Measurements from ENCODE around the gene GAL3ST2. TPM values are rescaled to one million over a fixed set of nuclear protein-coding genes. Genes with fewer than 3 reads are reported as not detected.

Gene GAL3ST2
- total and polyA plus RNA-seq, 4 donors: 0.03 to 0.33 (median 0.23) TPM; not detected in 1

DNA sequence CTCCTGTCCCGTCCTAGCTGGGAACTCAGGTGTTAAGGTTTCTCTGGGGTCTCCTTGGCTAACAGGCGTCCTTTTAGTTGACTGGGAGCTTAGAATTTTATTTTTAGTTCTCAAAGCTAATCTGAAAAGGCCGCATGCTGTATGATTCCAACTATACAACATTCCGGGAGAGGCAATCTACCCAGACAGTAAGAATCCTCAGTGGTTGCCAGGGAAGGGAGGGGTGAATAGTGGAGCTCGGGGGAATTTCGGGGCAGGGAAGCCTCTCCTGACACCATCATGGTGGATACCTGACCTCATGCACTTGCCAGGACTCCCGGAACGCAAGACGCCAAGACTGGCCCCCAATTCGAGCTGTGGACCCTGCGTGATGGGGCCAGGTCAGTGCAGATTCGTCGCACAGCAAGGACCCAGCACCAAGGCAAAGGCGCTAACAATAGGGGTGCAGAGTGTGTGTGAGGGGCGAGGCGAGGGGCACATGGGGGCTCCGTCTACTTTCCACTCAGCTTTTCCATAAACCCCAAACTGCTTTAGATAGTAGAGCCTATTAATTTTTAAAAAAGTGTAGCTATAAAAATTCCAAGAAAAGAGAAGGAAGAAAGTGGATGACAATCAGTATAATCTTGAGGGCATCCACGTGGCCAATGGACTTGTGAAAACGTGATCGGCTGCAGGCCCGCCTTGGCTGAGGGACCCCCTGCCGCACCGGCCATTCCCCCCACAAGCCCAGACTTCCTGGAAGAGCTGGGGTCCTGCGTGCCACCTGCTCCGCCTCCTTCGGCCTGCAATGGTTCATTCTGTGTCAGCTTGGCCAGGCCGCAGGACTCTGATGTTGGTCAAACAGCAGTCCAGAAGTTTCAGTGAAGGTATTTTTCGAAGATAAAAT lies 64.8 kb downstream of the GAL3ST2 start:
- H3K9me3 ChIP-seq (ENCODE audit: control insufficient read depth in 4 of 4, low read length in 3 of 4): no peaks in the 10 kb centered on the region
- H3K27me3 ChIP-seq (ENCODE audit: control insufficient read depth in 4 of 4, insufficient read depth in 4 of 4, low read length in 3 of 4): no peaks in the 10 kb centered on the region
- peaks cover 0 to 12% (median 4%) of the 10 kb centered on the region in 4 donors for H3K4me1 ChIP-seq (ENCODE audit: control insufficient read depth in 4 of 4, insufficient read depth in 4 of 4, low read length in 3 of 4)
- H3K36me3 ChIP-seq (ENCODE audit: control insufficient read depth in 4 of 4, insufficient read depth in 3 of 4, low read depth in 1 of 4, low read length in 3 of 4): no peaks in the 10 kb centered on the region
- no peak overlapping the region for H3K27ac ChIP-seq (ENCODE audit: low read depth in 1 of 2, low read length in 2 of 2)
- 89% methylated on average over 28 of the region's 28 CpGs for WGBS
- H3K4me3 ChIP-seq (ENCODE audit: low read depth in 1 of 3, low read length in 3 of 3): no peak overlapping the region
- no peak overlapping the region for H3K9ac ChIP-seq (ENCODE audit: low read depth in 1 of 2, low read length in 2 of 2)
- TF ChIP-seq HNF4A (conservative IDR thresholded peaks at IDR 0.05) (no peak), GABPA (IDR thresholded peaks at IDR 0.05 in 1 of 2, conservative IDR thresholded peaks at IDR 0.05 in 1 of 2) (no peak), JUND (IDR thresholded peaks at IDR 0.05) (no peak)
- TF ChIP-seq, protein P1, sequence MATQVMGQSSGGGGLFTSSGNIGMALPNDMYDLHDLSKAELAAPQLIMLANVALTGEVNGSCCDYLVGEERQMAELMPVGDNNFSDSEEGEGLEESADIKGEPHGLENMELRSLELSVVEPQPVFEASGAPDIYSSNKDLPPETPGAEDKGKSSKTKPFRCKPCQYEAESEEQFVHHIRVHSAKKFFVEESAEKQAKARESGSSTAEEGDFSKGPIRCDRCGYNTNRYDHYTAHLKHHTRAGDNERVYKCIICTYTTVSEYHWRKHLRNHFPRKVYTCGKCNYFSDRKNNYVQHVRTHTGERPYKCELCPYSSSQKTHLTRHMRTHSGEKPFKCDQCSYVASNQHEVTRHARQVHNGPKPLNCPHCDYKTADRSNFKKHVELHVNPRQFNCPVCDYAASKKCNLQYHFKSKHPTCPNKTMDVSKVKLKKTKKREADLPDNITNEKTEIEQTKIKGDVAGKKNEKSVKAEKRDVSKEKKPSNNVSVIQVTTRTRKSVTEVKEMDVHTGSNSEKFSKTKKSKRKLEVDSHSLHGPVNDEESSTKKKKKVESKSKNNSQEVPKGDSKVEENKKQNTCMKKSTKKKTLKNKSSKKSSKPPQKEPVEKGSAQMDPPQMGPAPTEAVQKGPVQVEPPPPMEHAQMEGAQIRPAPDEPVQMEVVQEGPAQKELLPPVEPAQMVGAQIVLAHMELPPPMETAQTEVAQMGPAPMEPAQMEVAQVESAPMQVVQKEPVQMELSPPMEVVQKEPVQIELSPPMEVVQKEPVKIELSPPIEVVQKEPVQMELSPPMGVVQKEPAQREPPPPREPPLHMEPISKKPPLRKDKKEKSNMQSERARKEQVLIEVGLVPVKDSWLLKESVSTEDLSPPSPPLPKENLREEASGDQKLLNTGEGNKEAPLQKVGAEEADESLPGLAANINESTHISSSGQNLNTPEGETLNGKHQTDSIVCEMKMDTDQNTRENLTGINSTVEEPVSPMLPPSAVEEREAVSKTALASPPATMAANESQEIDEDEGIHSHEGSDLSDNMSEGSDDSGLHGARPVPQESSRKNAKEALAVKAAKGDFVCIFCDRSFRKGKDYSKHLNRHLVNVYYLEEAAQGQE (IDR thresholded peaks at IDR 0.05): no peak
- DNase-seq (ENCODE audit: low spot score): no peak

DNA sequence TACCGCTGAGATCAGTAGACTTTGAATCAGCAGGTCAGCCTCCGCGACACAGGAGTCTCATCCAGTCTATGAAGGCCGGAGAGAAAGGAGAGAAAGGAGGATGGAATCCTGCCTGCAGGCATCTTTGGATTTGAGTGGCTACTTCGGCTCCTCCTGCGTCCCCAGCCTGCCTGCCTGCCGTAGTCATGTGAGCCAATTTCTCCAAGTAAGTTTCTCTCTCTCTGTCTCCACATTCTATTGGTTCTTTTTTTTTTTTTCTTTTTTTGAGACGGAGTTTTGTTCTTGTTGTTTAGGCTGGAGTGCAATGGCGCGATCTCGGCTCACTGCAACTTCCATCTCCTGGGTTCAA lies 65.4 kb downstream of the GAL3ST2 start:
- TF ChIP-seq RAD21 (IDR thresholded peaks at IDR 0.05) (no peak), EGR1 (IDR thresholded peaks at IDR 0.05; ENCODE audit: low read depth in 2 of 2) (no peak), FOXA1 (IDR thresholded peaks at IDR 0.05) (no peak), SP1 (IDR thresholded peaks at IDR 0.05) (no peak), HNF4A (conservative IDR thresholded peaks at IDR 0.05) (no peak), YY1 (IDR thresholded peaks at IDR 0.05) (no peak), FOXA2 (IDR thresholded peaks at IDR 0.05) (no peak), TAF1 (conservative IDR thresholded peaks at IDR 0.05) (no peak), GABPA (IDR thresholded peaks at IDR 0.05 in 1 of 2, conservative IDR thresholded peaks at IDR 0.05 in 1 of 2) (no peak), RXRA (IDR thresholded peaks at IDR 0.05) (no peak), HNF4G (IDR thresholded peaks at IDR 0.05) (no peak), NR2F2 (IDR thresholded peaks at IDR 0.05) (no peak)
- TF ChIP-seq, protein P2, sequence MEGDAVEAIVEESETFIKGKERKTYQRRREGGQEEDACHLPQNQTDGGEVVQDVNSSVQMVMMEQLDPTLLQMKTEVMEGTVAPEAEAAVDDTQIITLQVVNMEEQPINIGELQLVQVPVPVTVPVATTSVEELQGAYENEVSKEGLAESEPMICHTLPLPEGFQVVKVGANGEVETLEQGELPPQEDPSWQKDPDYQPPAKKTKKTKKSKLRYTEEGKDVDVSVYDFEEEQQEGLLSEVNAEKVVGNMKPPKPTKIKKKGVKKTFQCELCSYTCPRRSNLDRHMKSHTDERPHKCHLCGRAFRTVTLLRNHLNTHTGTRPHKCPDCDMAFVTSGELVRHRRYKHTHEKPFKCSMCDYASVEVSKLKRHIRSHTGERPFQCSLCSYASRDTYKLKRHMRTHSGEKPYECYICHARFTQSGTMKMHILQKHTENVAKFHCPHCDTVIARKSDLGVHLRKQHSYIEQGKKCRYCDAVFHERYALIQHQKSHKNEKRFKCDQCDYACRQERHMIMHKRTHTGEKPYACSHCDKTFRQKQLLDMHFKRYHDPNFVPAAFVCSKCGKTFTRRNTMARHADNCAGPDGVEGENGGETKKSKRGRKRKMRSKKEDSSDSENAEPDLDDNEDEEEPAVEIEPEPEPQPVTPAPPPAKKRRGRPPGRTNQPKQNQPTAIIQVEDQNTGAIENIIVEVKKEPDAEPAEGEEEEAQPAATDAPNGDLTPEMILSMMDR (IDR thresholded peaks at IDR 0.05; ENCODE audit: low read depth, low read length, missing input control): no peak
- TF ChIP-seq, protein P1 (IDR thresholded peaks at IDR 0.05): no peak
- TF ChIP-seq, protein P3, sequence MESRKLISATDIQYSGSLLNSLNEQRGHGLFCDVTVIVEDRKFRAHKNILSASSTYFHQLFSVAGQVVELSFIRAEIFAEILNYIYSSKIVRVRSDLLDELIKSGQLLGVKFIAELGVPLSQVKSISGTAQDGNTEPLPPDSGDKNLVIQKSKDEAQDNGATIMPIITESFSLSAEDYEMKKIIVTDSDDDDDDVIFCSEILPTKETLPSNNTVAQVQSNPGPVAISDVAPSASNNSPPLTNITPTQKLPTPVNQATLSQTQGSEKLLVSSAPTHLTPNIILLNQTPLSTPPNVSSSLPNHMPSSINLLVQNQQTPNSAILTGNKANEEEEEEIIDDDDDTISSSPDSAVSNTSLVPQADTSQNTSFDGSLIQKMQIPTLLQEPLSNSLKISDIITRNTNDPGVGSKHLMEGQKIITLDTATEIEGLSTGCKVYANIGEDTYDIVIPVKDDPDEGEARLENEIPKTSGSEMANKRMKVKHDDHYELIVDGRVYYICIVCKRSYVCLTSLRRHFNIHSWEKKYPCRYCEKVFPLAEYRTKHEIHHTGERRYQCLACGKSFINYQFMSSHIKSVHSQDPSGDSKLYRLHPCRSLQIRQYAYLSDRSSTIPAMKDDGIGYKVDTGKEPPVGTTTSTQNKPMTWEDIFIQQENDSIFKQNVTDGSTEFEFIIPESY (IDR thresholded peaks at IDR 0.05): no peak
- TF ChIP-seq, protein P4, sequence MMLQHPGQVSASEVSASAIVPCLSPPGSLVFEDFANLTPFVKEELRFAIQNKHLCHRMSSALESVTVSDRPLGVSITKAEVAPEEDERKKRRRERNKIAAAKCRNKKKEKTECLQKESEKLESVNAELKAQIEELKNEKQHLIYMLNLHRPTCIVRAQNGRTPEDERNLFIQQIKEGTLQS (IDR thresholded peaks at IDR 0.05): no peak
- Histone ChIP-seq H3K27me3 (ENCODE audit: control insufficient read depth in 4 of 4, insufficient read depth in 4 of 4, low read length in 3 of 4) (no peaks in the 10 kb centered on the region), H3K9ac (ENCODE audit: low read depth in 1 of 2, low read length in 2 of 2) (no peak overlapping the region), H3K4me1 (ENCODE audit: control insufficient read depth in 4 of 4, insufficient read depth in 4 of 4, low read length in 3 of 4) (peaks cover 0 to 12% (median 4%) of the 10 kb centered on the region in 4 donors), H3K4me3 (ENCODE audit: low read depth in 1 of 3, low read length in 3 of 3) (no peak overlapping the region), H3K36me3 (ENCODE audit: control insufficient read depth in 4 of 4, insufficient read depth in 3 of 4, low read depth in 1 of 4, low read length in 3 of 4) (no peaks in the 10 kb centered on the region), H3K27ac (ENCODE audit: low read depth in 1 of 2, low read length in 2 of 2) (no peak overlapping the region), H3K9me3 (ENCODE audit: control insufficient read depth in 4 of 4, low read length in 3 of 4) (no peaks in the 10 kb centered on the region)
- DNase-seq (ENCODE audit: low spot score): no peak
- 90% methylated on average over 11 of the region's 11 CpGs for WGBS
